ENCODE results near the gene ROR1. TPM values are rescaled to one million over a fixed set of nuclear protein-coding genes. Genes with fewer than 3 reads are reported as not detected.

The ROR1 gene
- total and polyA plus RNA-seq, 8 donors = 25.5 to 95.8 (median 83.0) TPM

GRCh38 chr1:63790989-63791388 is 17.2 kb downstream of the ROR1 start:
- intact Hi-C loops (cut with DNase I) = no loop called here
- no peak for DNase-seq
- H3K9me3 ChIP-seq = no peaks in the 10 kb centered on the region

GRCh38 chr1:63792152-63792551 is 18.3 kb downstream of the ROR1 start:
- no peak overlapping the region for H3K4me3 ChIP-seq
- DNase-seq (no peak), ATAC-seq (no peak)
- H3K36me3 ChIP-seq = no peaks in the 10 kb centered on the region
- H3K27me3 ChIP-seq = no peaks in the 10 kb centered on the region
- H3K27ac ChIP-seq = no peak overlapping the region
- TF ChIP-seq CTCF (IDR thresholded peaks at IDR 0.05) = no peak
- H3K4me1 ChIP-seq = no peaks in the 10 kb centered on the region
- intact Hi-C loops (cut with DNase I) = no loop called here
- H3K9me3 ChIP-seq = no peaks in the 10 kb centered on the region

More at GRCh38 chr1:63790989-63791388, 17.2 kb downstream of the ROR1 start:
- ATAC-seq = no peak
- H3K27ac ChIP-seq = no peak overlapping the region
- no peak overlapping the region for H3K4me3 ChIP-seq
- no peaks in the 10 kb centered on the region for H3K36me3 ChIP-seq
- no peak for TF ChIP-seq CTCF (IDR thresholded peaks at IDR 0.05)
- H3K4me1 ChIP-seq = no peaks in the 10 kb centered on the region
- no peaks in the 10 kb centered on the region for H3K27me3 ChIP-seq

GRCh38 chr1:63793741-63794240 is 20.0 kb downstream of the ROR1 start:
- Histone ChIP-seq H3K36me3 (no peaks in the 10 kb centered on the region), H3K4me3 (no peak overlapping the region), H3K4me1 (no peaks in the 10 kb centered on the region), H3K9me3 (no peaks in the 10 kb centered on the region), H3K27ac (no peak overlapping the region), H3K27me3 (no peaks in the 10 kb centered on the region)
- DNase-seq (no peak), ATAC-seq (no peak)
- intact Hi-C loops (cut with DNase I) = no loop called here
- no peak for TF ChIP-seq CTCF (IDR thresholded peaks at IDR 0.05)

- no peak for TF ChIP-seq CTCF (IDR thresholded peaks at IDR 0.05)
- Histone ChIP-seq H3K9me3 (no peaks in the 10 kb centered on the region), H3K27ac (no peak overlapping the region), H3K36me3 (no peaks in the 10 kb centered on the region), H3K27me3 (no peaks in the 10 kb centered on the region), H3K4me1 (no peaks in the 10 kb centered on the region), H3K4me3 (no peak overlapping the region)
- DNase-seq = no peak
- ATAC-seq = no peak
- intact Hi-C loops (cut with DNase I) = no loop called here
Measured at GRCh38 chr1:63794354-63794753, 20.5 kb downstream of the ROR1 start.

GRCh38 chr1:63794939-63795378 is 21.1 kb downstream of the ROR1 start:
- Histone ChIP-seq H3K4me3 (no peak overlapping the region), H3K9me3 (no peaks in the 10 kb centered on the region), H3K4me1 (no peaks in the 10 kb centered on the region), H3K36me3 (no peaks in the 10 kb centered on the region), H3K27me3 (no peaks in the 10 kb centered on the region), H3K27ac (peak overlapping the region in 1 of 2 donors; percentile 69)
- intact Hi-C loops (cut with DNase I) = no loop called here
- peak in 2 of 4 donors; percentile 64 to 69 for DNase-seq
- peak; percentile 78 for ATAC-seq
- no peak for TF ChIP-seq CTCF (IDR thresholded peaks at IDR 0.05)
